ENCODE measurements around the gene SCYL2.

DNA sequence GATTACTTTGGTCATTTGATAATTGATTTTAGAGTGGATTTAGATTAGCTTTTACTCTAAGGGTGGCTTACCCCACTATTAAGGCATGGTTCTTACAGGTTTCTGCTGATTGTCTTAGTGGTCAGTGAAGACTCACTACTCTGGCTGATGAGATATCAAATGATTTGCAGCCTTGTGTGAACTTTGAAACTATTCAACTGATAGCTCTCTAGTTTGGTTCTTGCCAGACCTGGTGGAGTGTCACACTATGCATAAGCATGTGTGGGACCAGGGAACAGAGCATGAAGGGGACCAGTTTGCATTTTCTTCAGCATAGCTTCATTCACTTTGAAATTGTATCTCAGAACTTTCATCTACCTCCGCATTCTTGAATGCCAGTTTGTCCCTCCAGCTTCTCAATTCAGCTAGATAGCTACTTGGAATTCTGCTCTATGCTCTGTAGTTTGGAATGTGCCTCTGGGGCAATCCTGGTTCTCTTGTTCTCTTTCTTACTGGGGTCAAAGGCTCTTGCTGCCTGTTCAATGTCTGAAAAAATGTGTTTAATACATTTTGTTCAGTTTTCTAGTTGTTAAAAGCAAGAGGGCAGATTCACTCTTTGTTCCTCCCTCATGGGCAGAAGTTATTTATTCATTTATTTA lies 12.7 kb downstream of the SCYL2 start:
- no peak for TF ChIP-seq CTCF (IDR thresholded peaks at IDR 0.05)
- TF ChIP-seq EP300 (IDR thresholded peaks at IDR 0.05) = no peak

All from esophagus muscularis mucosa (tissue), 3 donors.